Liver (tissue), 9 donors: Measurements from ENCODE around the gene PRPF19. TPM values are rescaled to one million over a fixed set of nuclear protein-coding genes. Genes with fewer than 3 reads are reported as not detected.
A peak's percentile ranks its signal among the peaks of the same experiment; 100 is the strongest.

Experiments
- DNase-seq: peaks from one replicate; pipeline ENCODE4 v3.0.0-alpha.2; 2017; ENCODE audit warnings: low spot score
- H3K27ac ChIP-seq, 2 donors: one replicate each; pipeline ENCODE4 v1.7.0; 2013; ENCODE audit warnings: inconsistent platforms in 2 of 2, low read length in 2 of 2, control low read depth in 1 of 2, low read depth in 1 of 2, mild to moderate bottlenecking in 1 of 2
- H3K27me3 ChIP-seq, 4 donors: one replicate each; pipeline versions ENCODE4 v1.6.1 to v1.7.0; 2013; ENCODE audit warnings: low read length in 3 of 4, inconsistent platforms in 1 of 4, mild to moderate bottlenecking in 1 of 4, moderate library complexity in 1 of 4; ENCODE audit not compliant: control insufficient read depth in 4 of 4, insufficient read depth in 4 of 4
- H3K36me3 ChIP-seq, 4 donors: one replicate each; pipeline versions ENCODE4 v1.6.1 to v1.7.0; 2013; ENCODE audit warnings: low read length in 3 of 4, mild to moderate bottlenecking in 3 of 4, low read depth in 1 of 4, moderate library complexity in 1 of 4; ENCODE audit not compliant: control insufficient read depth in 4 of 4, insufficient read depth in 3 of 4
- H3K4me1 ChIP-seq, 4 donors: one replicate each; pipeline versions ENCODE4 v1.6.1 to v1.7.0; 2013; ENCODE audit warnings: low read length in 3 of 4, mild to moderate bottlenecking in 3 of 4, moderate library complexity in 1 of 4; ENCODE audit not compliant: control insufficient read depth in 4 of 4, insufficient read depth in 4 of 4
- H3K4me3 ChIP-seq, 3 donors: one replicate each; pipeline versions ENCODE4 v1.6.1 to v1.7.0; 2013; ENCODE audit warnings: low read length in 3 of 3, control low read depth in 1 of 3, low read depth in 1 of 3, mild to moderate bottlenecking in 1 of 3
- H3K9ac ChIP-seq, 2 donors: one replicate each; pipeline ENCODE4 v1.7.0; 2013; ENCODE audit warnings: low read length in 2 of 2, mild to moderate bottlenecking in 2 of 2, moderate library complexity in 2 of 2, control low read depth in 1 of 2, low read depth in 1 of 2
- H3K9me3 ChIP-seq, 4 donors: one replicate each; pipeline versions ENCODE4 v1.6.1 to v1.7.0; 2013; ENCODE audit warnings: low read length in 3 of 4; ENCODE audit not compliant: control insufficient read depth in 4 of 4
- ATF3 ChIP-seq: IDR thresholded peaks from 2 replicates; pipeline ENCODE4 v1.6.1; 2016; ENCODE audit warnings: antibody characterized with exemption
- CTCF ChIP-seq: fragments of 150-350 bp; IDR thresholded peaks from 2 replicates; pipeline ENCODE4 v1.5.1; 2017; ENCODE audit warnings: improper control_type of control experiment, low read depth, low read length; ENCODE audit not compliant: missing input control
- EGR1 ChIP-seq, 2 donors: IDR thresholded peaks; 2 replicates each; pipeline ENCODE4 v1.6.1; 2016 to 2018; ENCODE audit warnings: antibody characterized with exemption in 2 of 2, low read depth in 2 of 2
- FOXA1 ChIP-seq: IDR thresholded peaks from 2 replicates; pipeline ENCODE4 v1.6.1; 2016; ENCODE audit warnings: antibody characterized with exemption
- FOXA2 ChIP-seq: IDR thresholded peaks from 2 replicates; pipeline ENCODE4 v1.6.1; 2016; ENCODE audit warnings: antibody characterized with exemption
- GABPA ChIP-seq, 2 donors: IDR thresholded peaks in 1 of 2; conservative IDR thresholded peaks in 1 of 2; 2 replicates each; pipeline ENCODE4 v1.6.1; 2016; ENCODE audit warnings: antibody characterized with exemption in 2 of 2, mild to moderate bottlenecking in 1 of 2, moderate library complexity in 1 of 2
- HNF4A ChIP-seq, 2 donors: conservative IDR thresholded peaks; 2 replicates each; pipeline ENCODE4 v1.6.1; 2016; ENCODE audit warnings: antibody characterized with exemption in 2 of 2, mild to moderate bottlenecking in 2 of 2
- HNF4G ChIP-seq: IDR thresholded peaks from 2 replicates; pipeline ENCODE4 v1.6.1; 2016; ENCODE audit warnings: antibody characterized with exemption
- JUND ChIP-seq, 2 donors: IDR thresholded peaks; 2 replicates each; pipeline ENCODE4 v1.6.1; 2016; ENCODE audit warnings: antibody characterized with exemption in 2 of 2
- MAX ChIP-seq: IDR thresholded peaks from 2 replicates; pipeline ENCODE4 v1.6.1; 2016; ENCODE audit warnings: antibody characterized with exemption
- NR2F2 ChIP-seq: IDR thresholded peaks from 2 replicates; pipeline ENCODE4 v1.6.1; 2016; ENCODE audit warnings: antibody characterized with exemption
- RAD21 ChIP-seq, 2 donors: IDR thresholded peaks; 2 replicates each; pipeline ENCODE4 v1.6.1; 2016; ENCODE audit warnings: antibody characterized with exemption in 2 of 2, mild to moderate bottlenecking in 2 of 2
- REST ChIP-seq: IDR thresholded peaks from 2 replicates; pipeline ENCODE4 v1.6.1; 2016; ENCODE audit warnings: antibody characterized with exemption, mild to moderate bottlenecking
- RXRA ChIP-seq, 2 donors: IDR thresholded peaks; 2 replicates each; pipeline ENCODE4 v1.6.1; 2017 to 2018; ENCODE audit warnings: antibody characterized with exemption in 2 of 2, mild to moderate bottlenecking in 1 of 2
- SP1 ChIP-seq: IDR thresholded peaks from 2 replicates; pipeline ENCODE4 v1.6.1; 2018; ENCODE audit warnings: antibody characterized with exemption, mild to moderate bottlenecking
- TAF1 ChIP-seq: conservative IDR thresholded peaks from 2 replicates; pipeline ENCODE4 v1.6.1; 2016; ENCODE audit warnings: antibody characterized with exemption, mild to moderate bottlenecking
- YY1 ChIP-seq: IDR thresholded peaks from 2 replicates; pipeline ENCODE4 v1.6.1; 2016; ENCODE audit warnings: antibody characterized with exemption, mild to moderate bottlenecking
- ZBTB33 ChIP-seq: IDR thresholded peaks from 2 replicates; pipeline ENCODE4 v1.6.1; 2016; ENCODE audit warnings: antibody characterized with exemption
- WGBS: extraction: QIAGEN DNeasy Blood & Tissue Kit; methylation state at CpG from one replicate; pipeline ENCODE4 v1.1.7; 2013; 5-methylcytosine and 5-hydroxymethylcytosine counted together
- polyA plus RNA-seq, 2 donors: library from polyadenylated mRNA; stranded (reverse) in 1 of 2; unstranded in 1 of 2; fragments of 200-250 nt in 1 of 2; fragments of >200 nt in 1 of 2; fragmentation: Nextera tagmentation in 1 of 2; extraction: Ambion mirVana in 1 of 2; gene quantifications; one replicate each; pipeline versions ENCODE4 v1.2.1 to v1.2.3, GENCODE V29; 2013 to 2015
- total RNA-seq, 2 donors: library from RNA; depleted of rRNA; stranded (reverse); fragments of >200 nt; gene quantifications; one replicate each; pipeline ENCODE4 v1.2.3, GENCODE V29; 2014
- donor health status: healthy.
- donor health status: healthy.
- donor health status: healthy.
- donor health status: healthy.
- donor health status: healthy.

PRPF19 gene
- total and polyA plus RNA-seq, 4 donors, result 25.4 to 57.1 (median 40.4) TPM

GRCh38 chr11:60852117-60852981, 54.0 kb downstream of the PRPF19 start:
- Histone ChIP-seq H3K9me3 (no peaks in the 10 kb centered on the region), H3K27me3 (no peaks in the 10 kb centered on the region), H3K27ac (peak overlapping the region; percentile 68 to 82), H3K4me1 (peaks cover 0 to 13% (median 12%) of the 10 kb centered on the region in 4 donors), H3K4me3 (peak overlapping the region; percentile 33 to 66 (median 57)), H3K9ac (peak overlapping the region in 1 of 2 donors; percentile 58), H3K36me3 (peaks cover 0 to 30% (median 2%) of the 10 kb centered on the region in 4 donors)
- WGBS, result 24% methylated on average over 78 of the region's 78 CpGs
- no peak for TF ChIP-seq CTCF
- peak; percentile 89 for TF ChIP-seq SP1
- no peak for TF ChIP-seq FOXA2
- TF ChIP-seq GABPA (IDR thresholded peaks at IDR 0.05 in 1 of 2, conservative IDR thresholded peaks at IDR 0.05 in 1 of 2), result peak in 1 of 2 donors; percentile 41
- no peak for TF ChIP-seq ZBTB33
- TF ChIP-seq HNF4G, result peak; percentile 91
- TF ChIP-seq EGR1 (IDR thresholded peaks at IDR 0.05; ENCODE audit: low read depth in 2 of 2), result no peak
- peak; percentile 95 to 97 for TF ChIP-seq HNF4A (conservative IDR thresholded peaks at IDR 0.05)
- TF ChIP-seq RXRA (IDR thresholded peaks at IDR 0.05), result peak; percentile 41 to 42
- peak; percentile 62 for TF ChIP-seq YY1
- peak; percentile 62 for DNase-seq

- WGBS, result 88% methylated on average over 17 of the region's 17 CpGs
- peaks cover 0 to 13% (median 12%) of the 10 kb centered on the region in 4 donors for H3K4me1 ChIP-seq
Measured at GRCh38 chr11:60851327-60852104, 54.9 kb downstream of the PRPF19 start.

More at GRCh38 chr11:60851327-60852104, 54.9 kb downstream of the PRPF19 start:
- Histone ChIP-seq H3K9ac (no peak overlapping the region), H3K36me3 (peaks cover 0 to 30% (median 2%) of the 10 kb centered on the region in 4 donors), H3K4me3 (peak overlapping the region; percentile 33 to 66 (median 57)), H3K9me3 (no peaks in the 10 kb centered on the region), H3K27me3 (no peaks in the 10 kb centered on the region), H3K27ac (peak overlapping the region; percentile 68 to 82)
- TF ChIP-seq HNF4G (no peak), TAF1 (no peak), SP1 (no peak), EGR1 (IDR thresholded peaks at IDR 0.05; ENCODE audit: low read depth in 2 of 2) (no peak), RAD21 (IDR thresholded peaks at IDR 0.05) (no peak), FOXA1 (no peak), JUND (IDR thresholded peaks at IDR 0.05) (no peak), YY1 (no peak), ATF3 (no peak), GABPA (IDR thresholded peaks at IDR 0.05 in 1 of 2, conservative IDR thresholded peaks at IDR 0.05 in 1 of 2) (no peak), CTCF (no peak), RXRA (IDR thresholded peaks at IDR 0.05) (no peak), REST (no peak), NR2F2 (no peak), HNF4A (conservative IDR thresholded peaks at IDR 0.05) (no peak), MAX (no peak)
- no peak for DNase-seq
